Cardiac muscle cell (in vitro differentiated cells and primary cell): ENCODE results near the gene NTN5. TPM values are rescaled to one million over a fixed set of nuclear protein-coding genes. Genes with fewer than 3 reads are reported as not detected.

ENCODE experiments used
- polyA plus RNA-seq: library from polyadenylated mRNA; unstranded; fragments of >200 nt; fragmentation: Nextera tagmentation; extraction: Ambion mirVana; gene quantifications from 2 replicates; pipeline ENCODE4 v1.2.1, GENCODE V29; 2016
- total RNA-seq: library from RNA; depleted of rRNA; stranded (reverse); fragments of >200 nt; gene quantifications from 2 replicates; pipeline ENCODE4 v1.2.3, GENCODE V29; 2016

NTN5 gene
- total and polyA plus RNA-seq, 2 experiments from 2014 or later = 4.1 TPM; not detected in 1

Other genes starting within 250 kb of the NTN5 start
- gene GRWD1, start 227.0 kb downstream of the NTN5 start, total RNA-seq = 24.2 and 36.5 TPM in 2 replicates
- gene GRWD1, start 227.0 kb downstream of the NTN5 start, polyA plus RNA-seq = 36.3 and 38.6 TPM in 2 replicates
- gene KCNJ14, start 217.4 kb downstream of the NTN5 start, total RNA-seq = 0.56 and 1.7 TPM in 2 replicates
- gene KCNJ14, start 217.4 kb downstream of the NTN5 start, polyA plus RNA-seq = 0.61 and 1.5 TPM in 2 replicates
- 179 and 211 TPM in 2 replicates for gene CYTH2, start 203.6 kb downstream of the NTN5 start, total RNA-seq
- 103 and 138 TPM in 2 replicates for gene CYTH2, start 203.6 kb downstream of the NTN5 start, polyA plus RNA-seq
- gene LMTK3, start 161.2 kb downstream of the NTN5 start, total RNA-seq = 3.0 and 7.4 TPM in 2 replicates
- 1.1 and 2.2 TPM in 2 replicates for gene LMTK3, start 161.2 kb downstream of the NTN5 start, polyA plus RNA-seq
- gene SULT2B1, start 120.8 kb downstream of the NTN5 start, total RNA-seq = not detected in 2 replicates
- 0.20 and 0.85 TPM in 2 replicates for gene SULT2B1, start 120.8 kb downstream of the NTN5 start, polyA plus RNA-seq
- not detected in 2 replicates for gene SPACA4, start 66.3 kb downstream of the NTN5 start, total RNA-seq
- gene SPACA4, start 66.3 kb downstream of the NTN5 start, polyA plus RNA-seq = not detected in 2 replicates
- 0.60 and 1.6 TPM in 2 replicates for gene FAM83E, start 57.9 kb downstream of the NTN5 start, total RNA-seq
- not detected in 2 replicates for gene FAM83E, start 57.9 kb downstream of the NTN5 start, polyA plus RNA-seq
- gene RPL18, start 53.8 kb downstream of the NTN5 start, total RNA-seq = 3,285 and 3,429 TPM in 2 replicates
- gene RPL18, start 53.8 kb downstream of the NTN5 start, polyA plus RNA-seq = 692 and 838 TPM in 2 replicates
- gene SPHK2, start 53.5 kb downstream of the NTN5 start, total RNA-seq = 21.3 and 22.5 TPM in 2 replicates
- 18.5 and 25.3 TPM in 2 replicates for gene SPHK2, start 53.5 kb downstream of the NTN5 start, polyA plus RNA-seq
- gene DBP, start 35.6 kb downstream of the NTN5 start, total RNA-seq = 16.0 and 30.0 TPM in 2 replicates
- 23.3 and 41.6 TPM in 2 replicates for gene DBP, start 35.6 kb downstream of the NTN5 start, polyA plus RNA-seq
- gene CA11, start 26.8 kb downstream of the NTN5 start, total RNA-seq = 11.9 and 15.6 TPM in 2 replicates
- 26.3 and 30.7 TPM in 2 replicates for gene CA11, start 26.8 kb downstream of the NTN5 start, polyA plus RNA-seq
- gene FUT2, start 23.0 kb upstream of the NTN5 start, total RNA-seq = not detected in 2 replicates
- 0.11 and 0.55 TPM in 2 replicates for gene FUT2, start 23.0 kb upstream of the NTN5 start, polyA plus RNA-seq
- 3.5 and 4.7 TPM in 2 replicates for gene MAMSTR, start 46.7 kb upstream of the NTN5 start, total RNA-seq
- 6.1 and 6.3 TPM in 2 replicates for gene MAMSTR, start 46.7 kb upstream of the NTN5 start, polyA plus RNA-seq
- gene RASIP1, start 67.6 kb upstream of the NTN5 start, total RNA-seq = 3.2 and 5.5 TPM in 2 replicates
- gene RASIP1, start 67.6 kb upstream of the NTN5 start, polyA plus RNA-seq = 1.5 and 2.9 TPM in 2 replicates
- not detected in 2 replicates for gene IZUMO1, start 73.9 kb upstream of the NTN5 start, total RNA-seq
- gene IZUMO1, start 73.9 kb upstream of the NTN5 start, polyA plus RNA-seq = 0.94 TPM in 1 of 2 replicates, not detected in the other
- gene FUT1, start 79.6 kb upstream of the NTN5 start, total RNA-seq = 0.14 and 0.21 TPM in 2 replicates
- not detected in 2 replicates for gene FUT1, start 79.6 kb upstream of the NTN5 start, polyA plus RNA-seq
- gene FGF21, start 82.5 kb upstream of the NTN5 start, total RNA-seq = not detected in 2 replicates
- gene FGF21, start 82.5 kb upstream of the NTN5 start, polyA plus RNA-seq = not detected in 2 replicates
- 127 and 144 TPM in 2 replicates for gene BCAT2, start 138.0 kb upstream of the NTN5 start, total RNA-seq
- gene BCAT2, start 138.0 kb upstream of the NTN5 start, polyA plus RNA-seq = 154 and 157 TPM in 2 replicates
- gene HSD17B14, start 163.5 kb upstream of the NTN5 start, total RNA-seq = 27.5 and 43.1 TPM in 2 replicates
- gene HSD17B14, start 163.5 kb upstream of the NTN5 start, polyA plus RNA-seq = 31.7 and 35.1 TPM in 2 replicates
- 22.5 and 27.1 TPM in 2 replicates for gene PLEKHA4, start 195.6 kb upstream of the NTN5 start, total RNA-seq
- 29.4 and 37.1 TPM in 2 replicates for gene PLEKHA4, start 195.6 kb upstream of the NTN5 start, polyA plus RNA-seq
- gene PPP1R15A, start 199.4 kb upstream of the NTN5 start, total RNA-seq = 54.1 and 85.1 TPM in 2 replicates
- 87.6 and 95.7 TPM in 2 replicates for gene PPP1R15A, start 199.4 kb upstream of the NTN5 start, polyA plus RNA-seq
- gene TULP2, start 225.7 kb upstream of the NTN5 start, total RNA-seq = 0.25 and 2.0 TPM in 2 replicates
- 0.26 and 1.0 TPM in 2 replicates for gene TULP2, start 225.7 kb upstream of the NTN5 start, polyA plus RNA-seq
- 274 and 337 TPM in 2 replicates for gene NUCB1, start 227.3 kb upstream of the NTN5 start, total RNA-seq
- gene NUCB1, start 227.3 kb upstream of the NTN5 start, polyA plus RNA-seq = 230 and 290 TPM in 2 replicates